Uterus (tissue), 4 donors: Measurements from ENCODE around the gene DYNC2H1. TPM values are rescaled to one million over a fixed set of nuclear protein-coding genes. Genes with fewer than 3 reads are reported as not detected.

ENCODE experiments used
- DNase-seq, 2 donors: peaks; one replicate each; pipeline ENCODE4 v3.0.0-alpha.2; 2019 to 2020
- H3K27ac ChIP-seq, 2 donors: fragments of 200-600 bp; sonication (generic); 1 replicate in 1 of 2; 2 replicates in 1 of 2; pipeline ENCODE4 v1.5.1; 2016 to 2018
- H3K27me3 ChIP-seq, 2 donors: fragments of 200-600 bp; sonication (generic); one replicate each; pipeline ENCODE4 v1.5.1; 2018 to 2019; ENCODE audit warnings: control low read depth in 1 of 2
- H3K36me3 ChIP-seq, 2 donors: fragments of 200-600 bp; sonication (generic); one replicate each; pipeline ENCODE4 v1.5.1; 2019; ENCODE audit warnings: control low read depth in 1 of 2
- H3K4me1 ChIP-seq, 2 donors: fragments of 200-600 bp; sonication (generic); one replicate each; pipeline ENCODE4 v1.5.1; 2018 to 2019; ENCODE audit warnings: control low read depth in 1 of 2
- H3K4me3 ChIP-seq, 2 donors: fragments of 200-600 bp; sonication (generic); 1 replicate in 1 of 2; 2 replicates in 1 of 2; pipeline ENCODE4 v1.5.1; 2018 to 2019; ENCODE audit warnings: mild to moderate bottlenecking in 1 of 2
- H3K9me3 ChIP-seq, 2 donors: fragments of 200-600 bp; sonication (generic); one replicate each; pipeline ENCODE4 v1.5.1; 2019; ENCODE audit warnings: control low read depth in 1 of 2
- CTCF ChIP-seq, 4 experiments: fragments of 200-600 bp in 2 of 4; fragments of 450-650 bp in 2 of 4; sonication (generic) in 2 of 4; IDR thresholded peaks; one replicate each; pipeline ENCODE4 v1.5.1; 2016 to 2019; ENCODE audit warnings: antibody characterized with exemption in 4 of 4, mild to moderate bottlenecking in 2 of 4, moderate library complexity in 1 of 4
- POLR2A ChIP-seq, 2 donors: fragments of 450-650 bp; IDR thresholded peaks; one replicate each; pipeline ENCODE4 v1.6.1; 2016; ENCODE audit warnings: antibody characterized with exemption in 2 of 2, mild to moderate bottlenecking in 1 of 2, moderate library complexity in 1 of 2
- intact Hi-C: fragments of 100-400 bp; cut with DNase I; formaldehyde crosslinking; loops from one replicate; pipeline ENCODE4 v1.15.1; 2023; ENCODE audit warnings: low total_unique reads
- total RNA-seq, 4 donors: library from RNA; depleted of rRNA in 3 of 4; stranded (reverse); fragments of >200 nt in 3 of 4; gene quantifications; one replicate each; pipeline versions ENCODE4 v1.1.0 to v1.2.4, GENCODE V29; 2014 to 2023
- donor health status: DM: yes; HTN: yes; CAD: no.

DYNC2H1 gene
- total RNA-seq, 4 donors from 2014 or later, result 24.8 to 96.1 (median 53.5) TPM

GRCh38 chr11:103079833-103080232, 29.4 kb upstream of the DYNC2H1 start:
- H3K36me3 ChIP-seq, result no peaks in the 10 kb centered on the region
- no peak overlapping the region for H3K4me3 ChIP-seq
- intact Hi-C loops, result no loop called here
- DNase-seq, result no peak
- no peaks in the 10 kb centered on the region for H3K9me3 ChIP-seq
- no peak for TF ChIP-seq CTCF (IDR thresholded peaks at IDR 0.05)
- no peak for TF ChIP-seq POLR2A (IDR thresholded peaks at IDR 0.05)
- H3K27ac ChIP-seq, result no peak overlapping the region
- no peaks in the 10 kb centered on the region for H3K27me3 ChIP-seq
- H3K4me1 ChIP-seq, result no peaks in the 10 kb centered on the region

- Histone ChIP-seq H3K4me1 (peaks cover 0 to 7% of the 10 kb centered on the region in 2 donors), H3K4me3 (no peak overlapping the region), H3K9me3 (no peaks in the 10 kb centered on the region), H3K36me3 (no peaks in the 10 kb centered on the region), H3K27ac (no peak overlapping the region), H3K27me3 (no peaks in the 10 kb centered on the region)
- no peak for DNase-seq
- intact Hi-C loops, result no loop called here
- no peak for TF ChIP-seq POLR2A (IDR thresholded peaks at IDR 0.05)
- no peak for TF ChIP-seq CTCF (IDR thresholded peaks at IDR 0.05)
Observed at GRCh38 chr11:103085758-103086365, 23.4 kb upstream of the DYNC2H1 start.

- intact Hi-C loops, result no loop called here
- H3K27ac ChIP-seq, result no peak overlapping the region
- no peaks in the 10 kb centered on the region for H3K36me3 ChIP-seq
- TF ChIP-seq POLR2A (IDR thresholded peaks at IDR 0.05), result no peak
- TF ChIP-seq CTCF (IDR thresholded peaks at IDR 0.05), result no peak
- peaks cover 0 to 7% of the 10 kb centered on the region in 2 donors for H3K4me1 ChIP-seq
- no peak overlapping the region for H3K4me3 ChIP-seq
- no peaks in the 10 kb centered on the region for H3K27me3 ChIP-seq
- DNase-seq, result no peak
- H3K9me3 ChIP-seq, result no peaks in the 10 kb centered on the region
Observed at GRCh38 chr11:103086461-103086860, 22.8 kb upstream of the DYNC2H1 start.

DNA sequence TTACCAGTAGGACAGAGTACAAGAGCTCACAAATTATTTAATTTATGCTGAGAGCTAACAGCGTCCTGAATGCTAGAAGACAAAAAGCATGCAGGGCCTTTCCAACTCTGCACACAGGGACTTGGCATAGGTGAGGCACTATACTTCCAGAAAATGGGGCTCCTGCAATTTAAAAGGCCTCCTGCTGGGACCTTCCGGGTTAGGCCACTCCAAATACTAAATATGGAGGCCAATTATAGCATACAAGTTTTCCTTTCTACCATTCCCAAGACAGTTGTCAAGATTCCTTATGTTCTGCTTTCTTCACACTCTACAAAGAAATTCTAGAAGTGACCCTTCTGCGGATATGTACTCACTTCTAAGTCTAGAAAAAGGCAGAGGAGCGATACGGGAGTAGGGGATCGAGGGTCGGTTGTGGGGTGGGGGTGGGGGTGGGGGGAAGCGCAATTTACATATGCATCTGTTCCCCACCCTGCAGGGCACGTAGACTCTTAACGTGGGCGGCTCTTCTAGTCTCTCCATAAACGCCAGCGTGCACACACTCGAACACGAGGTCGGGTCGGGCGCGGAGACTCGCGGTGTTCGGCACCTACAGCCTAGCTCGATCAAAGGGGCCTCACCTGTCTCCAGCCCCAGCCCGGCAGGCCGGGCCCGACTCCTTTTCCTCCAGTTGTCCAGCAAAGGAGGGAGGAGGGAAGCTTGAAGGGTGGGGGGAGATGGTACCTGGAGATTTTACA, 18.0 kb upstream of the DYNC2H1 start:
- no peak for TF ChIP-seq CTCF (IDR thresholded peaks at IDR 0.05)
- TF ChIP-seq POLR2A (IDR thresholded peaks at IDR 0.05), result no peak
- Histone ChIP-seq H3K9me3 (no peaks in the 10 kb centered on the region), H3K36me3 (no peaks in the 10 kb centered on the region), H3K4me1 (peaks cover 0 to 7% of the 10 kb centered on the region in 2 donors), H3K27me3 (no peaks in the 10 kb centered on the region), H3K27ac (peak overlapping the region; percentile 77 to 86), H3K4me3 (peak overlapping the region; percentile 69 to 100)
- intact Hi-C loops, result no loop called here
- peak; percentile 15 to 18 for DNase-seq

GRCh38 chr11:103091801-103092524, 17.3 kb upstream of the DYNC2H1 start, which contains the start of gene DCUN1D5:
Gene DCUN1D5 (minus strand): TSS chr11:103092160. CDS start chr11:103091872, 288 bp downstream.
- Histone ChIP-seq H3K27ac (peak within 1 kb of the TSS; percentile 77 to 86), H3K4me1 (peaks cover 0 to 7% of the 10 kb centered on the region in 2 donors), H3K27me3 (no peaks in the 10 kb centered on the region), H3K4me3 (peak within 1 kb of the TSS; percentile 69 to 100), H3K9me3 (no peaks in the 10 kb centered on the region), H3K36me3 (no peaks in the 10 kb centered on the region)
- no peak for TF ChIP-seq CTCF (IDR thresholded peaks at IDR 0.05)
- peak; percentile 47 to 71 for TF ChIP-seq POLR2A (IDR thresholded peaks at IDR 0.05)
- intact Hi-C loops, result no loop called here
- DNase-seq, result peak; percentile 96
